Nephron (organoid): ENCODE results near the gene DNAH7.

ENCODE experiments used
- H3K27ac Mint-ChIP-seq, 3 experiments: 2 replicates each; pipeline ENCODE4 v1.8.0; 2020; ENCODE audit warnings: mixed read lengths in 3 of 3, mild to moderate bottlenecking in 2 of 3, moderate library complexity in 1 of 3
- H3K27me3 Mint-ChIP-seq: 2 replicates; pipeline ENCODE4 v1.8.0; 2021; ENCODE audit warnings: low read depth, mild to moderate bottlenecking, moderate library complexity, mixed read lengths
- H3K36me3 Mint-ChIP-seq: 2 replicates; pipeline ENCODE4 v1.8.0; 2020; ENCODE audit warnings: low read depth, mixed read lengths
- H3K4me1 Mint-ChIP-seq: 2 replicates; pipeline ENCODE4 v1.8.0; 2020; ENCODE audit warnings: mixed read lengths
- H3K4me3 Mint-ChIP-seq, 3 experiments: 2 replicates each; pipeline ENCODE4 v1.8.0; 2020; ENCODE audit warnings: mild to moderate bottlenecking in 3 of 3, mixed read lengths in 3 of 3, moderate library complexity in 2 of 3
- H3K9me3 Mint-ChIP-seq: 2 replicates; pipeline ENCODE4 v1.8.0; 2020; ENCODE audit warnings: mixed read lengths
- TF ChIP-seq, protein P1 (sequence below), 3 experiments: fragments of 200-600 bp; sonication (generic); IDR thresholded peaks; one replicate each; pipeline ENCODE4 v1.5.0; 2021; ENCODE audit warnings: antibody characterized with exemption in 3 of 3; ENCODE audit not compliant: unreplicated experiment in 3 of 3

DNAH7 gene

DNA sequence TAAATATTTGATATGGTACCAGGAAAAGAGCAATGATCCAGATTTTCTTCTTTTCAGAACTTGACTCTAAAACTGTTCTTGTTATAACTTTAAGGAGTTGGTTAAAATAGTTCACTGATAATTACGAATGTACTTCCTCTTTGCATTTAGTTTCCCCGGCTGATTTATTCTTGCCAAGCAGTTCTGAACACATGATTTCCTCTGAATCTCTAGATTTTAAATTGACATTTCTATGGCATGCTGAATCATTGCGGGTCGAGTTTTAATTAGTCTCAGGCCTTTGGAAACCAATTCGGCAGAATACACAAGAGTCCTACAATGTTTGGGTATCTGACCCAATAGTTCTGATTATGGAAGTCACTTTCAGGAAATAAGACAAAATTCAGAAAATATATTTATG lies 37.3 kb upstream of the DNAH7 start:
- H3K36me3 Mint-ChIP-seq: no peaks in the 10 kb centered on the region
- no peaks in the 10 kb centered on the region for H3K27me3 Mint-ChIP-seq
- TF ChIP-seq, protein P1, sequence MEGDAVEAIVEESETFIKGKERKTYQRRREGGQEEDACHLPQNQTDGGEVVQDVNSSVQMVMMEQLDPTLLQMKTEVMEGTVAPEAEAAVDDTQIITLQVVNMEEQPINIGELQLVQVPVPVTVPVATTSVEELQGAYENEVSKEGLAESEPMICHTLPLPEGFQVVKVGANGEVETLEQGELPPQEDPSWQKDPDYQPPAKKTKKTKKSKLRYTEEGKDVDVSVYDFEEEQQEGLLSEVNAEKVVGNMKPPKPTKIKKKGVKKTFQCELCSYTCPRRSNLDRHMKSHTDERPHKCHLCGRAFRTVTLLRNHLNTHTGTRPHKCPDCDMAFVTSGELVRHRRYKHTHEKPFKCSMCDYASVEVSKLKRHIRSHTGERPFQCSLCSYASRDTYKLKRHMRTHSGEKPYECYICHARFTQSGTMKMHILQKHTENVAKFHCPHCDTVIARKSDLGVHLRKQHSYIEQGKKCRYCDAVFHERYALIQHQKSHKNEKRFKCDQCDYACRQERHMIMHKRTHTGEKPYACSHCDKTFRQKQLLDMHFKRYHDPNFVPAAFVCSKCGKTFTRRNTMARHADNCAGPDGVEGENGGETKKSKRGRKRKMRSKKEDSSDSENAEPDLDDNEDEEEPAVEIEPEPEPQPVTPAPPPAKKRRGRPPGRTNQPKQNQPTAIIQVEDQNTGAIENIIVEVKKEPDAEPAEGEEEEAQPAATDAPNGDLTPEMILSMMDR (IDR thresholded peaks at IDR 0.05; ENCODE audit: unreplicated experiment in 3 of 3): no peak
- H3K27ac Mint-ChIP-seq: peak overlapping the region in 1 of 3 experiments; percentile 58
- H3K4me1 Mint-ChIP-seq: peaks cover 14% of the 10 kb centered on the region
- peaks cover 6% of the 10 kb centered on the region for H3K9me3 Mint-ChIP-seq
- H3K4me3 Mint-ChIP-seq: no peak overlapping the region

GRCh38 chr2:196104066-196104465 lies 35.4 kb upstream of the DNAH7 start:
- TF ChIP-seq, protein P1 (IDR thresholded peaks at IDR 0.05; ENCODE audit: unreplicated experiment in 3 of 3): no peak
- peaks cover 32% of the 10 kb centered on the region for H3K4me1 Mint-ChIP-seq
- no peak overlapping the region for H3K4me3 Mint-ChIP-seq

DNA sequence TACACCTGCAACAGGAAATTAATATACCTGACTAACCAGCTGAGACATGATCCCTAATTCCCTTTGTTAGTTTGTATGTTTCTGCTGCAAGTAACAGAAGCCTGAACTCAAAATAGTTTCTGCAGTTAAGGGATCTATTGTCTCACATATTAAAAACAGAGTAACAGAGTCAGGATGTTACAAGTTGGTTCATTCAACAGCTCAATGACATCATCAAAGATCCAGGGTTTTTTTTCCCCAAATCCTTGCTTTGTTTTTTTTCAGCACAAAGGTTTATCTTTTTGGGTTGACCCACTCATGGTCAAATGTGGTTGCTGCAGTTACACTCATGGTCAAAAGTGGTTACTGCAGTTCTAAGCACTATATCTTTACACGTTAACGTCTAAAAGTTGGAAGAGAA lies 35.0 kb upstream of the DNAH7 start:
- Mint-ChIP-seq H3K9me3 (peaks cover 6% of the 10 kb centered on the region), H3K36me3 (no peaks in the 10 kb centered on the region)

More at GRCh38 chr2:196104066-196104465, 35.4 kb upstream of the DNAH7 start:
- H3K27me3 Mint-ChIP-seq: no peaks in the 10 kb centered on the region
- H3K36me3 Mint-ChIP-seq: no peaks in the 10 kb centered on the region
- H3K9me3 Mint-ChIP-seq: peaks cover 6% of the 10 kb centered on the region
- no peak overlapping the region for H3K27ac Mint-ChIP-seq

DNA sequence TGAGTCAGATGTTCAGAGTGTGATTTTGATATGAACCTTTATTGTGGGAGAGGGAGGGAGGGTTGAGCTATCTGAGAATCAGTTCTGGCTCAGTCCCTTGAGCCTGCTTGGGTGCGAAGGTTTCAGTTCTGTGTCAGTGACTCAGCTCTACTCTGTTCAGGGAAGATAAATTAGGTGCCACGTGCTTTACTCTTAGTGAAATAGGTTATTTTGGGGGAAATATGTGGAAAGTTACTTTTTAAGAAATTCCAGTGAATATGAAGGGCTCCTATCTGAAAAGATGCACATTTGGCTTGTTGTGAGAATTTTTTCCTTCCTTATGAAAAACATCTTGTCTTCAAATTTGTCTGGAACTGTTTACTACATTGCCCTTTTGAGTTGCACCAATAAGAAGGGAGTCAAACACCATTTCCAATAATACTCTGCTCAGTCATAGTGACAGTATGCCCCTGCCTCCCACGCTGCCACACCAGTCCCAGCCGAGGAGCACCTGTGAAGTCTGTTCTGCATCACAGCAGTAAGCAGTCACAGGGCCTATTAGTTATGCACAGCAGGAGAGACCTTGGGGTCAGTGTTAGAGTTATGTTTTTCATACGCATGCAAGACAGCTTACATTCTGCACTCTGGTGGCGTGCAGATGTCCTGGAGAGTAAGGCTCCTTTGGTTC lies 32.8 kb upstream of the DNAH7 start:
- Mint-ChIP-seq H3K9me3 (peaks cover 2% of the 10 kb centered on the region), H3K27me3 (no peaks in the 10 kb centered on the region), H3K4me3 (no peak overlapping the region), H3K36me3 (no peaks in the 10 kb centered on the region), H3K4me1 (peaks cover 31% of the 10 kb centered on the region), H3K27ac (peak overlapping the region in 2 of 3 experiments; percentile 23 to 46)
- TF ChIP-seq, protein P1 (IDR thresholded peaks at IDR 0.05; ENCODE audit: unreplicated experiment in 3 of 3): no peak

More for the DNA sequence above, 35.0 kb upstream of the DNAH7 start:
- no peaks in the 10 kb centered on the region for H3K27me3 Mint-ChIP-seq
- H3K4me3 Mint-ChIP-seq: no peak overlapping the region
- TF ChIP-seq, protein P1 (IDR thresholded peaks at IDR 0.05; ENCODE audit: unreplicated experiment in 3 of 3): no peak
- no peak overlapping the region for H3K27ac Mint-ChIP-seq
- peaks cover 36% of the 10 kb centered on the region for H3K4me1 Mint-ChIP-seq

GRCh38 chr2:196099916-196100315 lies 31.3 kb upstream of the DNAH7 start:
- Mint-ChIP-seq H3K27me3 (no peaks in the 10 kb centered on the region), H3K4me1 (peaks cover 31% of the 10 kb centered on the region), H3K36me3 (no peaks in the 10 kb centered on the region), H3K27ac (peak overlapping the region in 2 of 3 experiments; percentile 13 to 14), H3K9me3 (peaks cover 5% of the 10 kb centered on the region), H3K4me3 (no peak overlapping the region)
- TF ChIP-seq, protein P1 (IDR thresholded peaks at IDR 0.05; ENCODE audit: unreplicated experiment in 3 of 3): no peak
